Measurements from ENCODE around the gene ARHGEF33.

The ARHGEF33 gene

GRCh38 chr2:39020383-39020782, 130.7 kb downstream of the ARHGEF33 start:
- no peak for DNase-seq

GRCh38 chr2:39022642-39023235, 133.1 kb downstream of the ARHGEF33 start:
- DNase-seq = no peak

GRCh38 chr2:39023649-39024048, 134.0 kb downstream of the ARHGEF33 start:
- DNase-seq = no peak

GRCh38 chr2:39024833-39025232, 135.2 kb downstream of the ARHGEF33 start:
- no peak for DNase-seq
